Measurements from ENCODE around the gene EXOC2.

GRCh38 chr6:680666-681340, 12.1 kb downstream of the EXOC2 start:
- TF ChIP-seq ZMAT4 (CRISPR knock-in tag; IDR thresholded peaks at IDR 0.05) (no peak), ZNF121 (CRISPR knock-in tag; IDR thresholded peaks at IDR 0.05) (no peak), ZNF532 (CRISPR knock-in tag; IDR thresholded peaks at IDR 0.05; ENCODE audit: borderline replicate concordance) (no peak), ZNF512 (CRISPR knock-in tag; IDR thresholded peaks at IDR 0.05; ENCODE audit: borderline replicate concordance) (no peak), MAX (CRISPR knock-in tag; IDR thresholded peaks at IDR 0.05) (no peak)

All from WTC11 (cell line).